Nucleus accumbens (tissue), 56 donors: Measurements from ENCODE around the gene EML6.

Source experiments
- DNase-seq, 56 donors: peaks; one replicate each; lab custom pipeline; 2025; lab: John Stamatoyannopoulos, UW

The EML6 gene

DNA sequence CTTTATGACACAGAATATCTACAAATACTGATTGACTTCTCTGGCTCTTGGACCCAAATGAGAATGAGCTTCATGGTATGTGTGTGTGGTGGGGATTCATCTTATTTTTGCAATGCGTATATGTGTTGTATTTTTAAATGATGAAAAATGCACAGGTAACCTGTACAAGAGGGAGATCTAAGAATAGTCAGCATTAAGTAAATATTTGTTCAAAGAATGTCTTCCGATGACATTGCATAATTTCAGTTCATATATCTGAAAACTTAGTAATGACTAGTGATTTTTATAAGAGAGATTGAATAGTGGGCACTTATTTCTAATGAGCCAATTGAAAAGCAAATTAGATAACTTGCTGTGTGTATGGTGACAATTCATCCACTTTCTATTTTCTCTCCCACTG is 66.4 kb downstream of the EML6 start:
- no peak for DNase-seq

DNA sequence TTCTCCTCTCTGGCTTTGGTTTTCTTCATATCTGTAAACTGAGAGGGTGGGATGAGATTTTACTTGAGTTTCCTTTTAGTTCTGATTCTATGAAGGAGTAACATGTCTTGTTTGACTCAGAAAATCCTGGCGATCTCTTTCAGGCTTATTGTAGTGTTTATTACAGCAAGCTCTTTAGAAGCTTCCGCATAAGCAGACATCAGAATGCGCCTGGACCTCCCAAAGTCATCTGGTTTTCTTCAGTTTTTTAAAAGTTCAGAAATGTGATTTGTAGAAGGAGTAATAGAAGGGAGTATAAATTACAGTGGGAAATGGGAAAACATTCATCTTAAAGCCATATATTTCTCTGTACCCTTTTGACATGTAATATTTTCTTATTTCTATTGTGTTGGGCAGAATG is 68.4 kb downstream of the EML6 start:
- DNase-seq, result no peak

- no peak for DNase-seq
Measured at GRCh38 chr2:54797307-54797706, 73.8 kb downstream of the EML6 start.

GRCh38 chr2:54801352-54801751 is 77.9 kb downstream of the EML6 start:
- DNase-seq, result no peak

GRCh38 chr2:54803783-54804751 is 80.6 kb downstream of the EML6 start:
- no peak for DNase-seq

GRCh38 chr2:54805255-54805654 is 81.8 kb downstream of the EML6 start:
- no peak for DNase-seq

GRCh38 chr2:54806975-54807374 is 83.5 kb downstream of the EML6 start:
- DNase-seq, result no peak

DNA sequence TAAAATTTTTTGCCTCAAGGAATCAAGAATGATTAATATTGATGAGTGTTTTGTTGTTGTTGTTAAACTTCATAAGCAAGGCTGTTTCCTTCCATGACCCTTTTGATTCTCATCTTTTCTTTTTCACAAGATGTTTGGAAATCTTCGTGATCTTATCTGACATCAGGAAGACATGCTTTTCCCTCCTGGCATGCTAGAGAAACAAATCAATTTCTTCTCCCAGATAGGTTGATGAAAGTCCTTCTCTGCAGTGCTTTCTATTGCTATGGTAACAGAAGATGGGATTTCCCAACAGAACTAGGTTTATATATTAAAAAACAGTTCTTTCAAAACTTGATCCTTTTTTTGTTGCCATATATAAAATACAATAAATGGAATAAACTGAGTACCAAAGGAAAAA is 85.2 kb downstream of the EML6 start:
- no peak for DNase-seq

- no peak for DNase-seq
Measured at GRCh38 chr2:54809819-54810218, 86.4 kb downstream of the EML6 start.

- no peak for DNase-seq
Measured at GRCh38 chr2:54810246-54810645, 86.8 kb downstream of the EML6 start.

DNA sequence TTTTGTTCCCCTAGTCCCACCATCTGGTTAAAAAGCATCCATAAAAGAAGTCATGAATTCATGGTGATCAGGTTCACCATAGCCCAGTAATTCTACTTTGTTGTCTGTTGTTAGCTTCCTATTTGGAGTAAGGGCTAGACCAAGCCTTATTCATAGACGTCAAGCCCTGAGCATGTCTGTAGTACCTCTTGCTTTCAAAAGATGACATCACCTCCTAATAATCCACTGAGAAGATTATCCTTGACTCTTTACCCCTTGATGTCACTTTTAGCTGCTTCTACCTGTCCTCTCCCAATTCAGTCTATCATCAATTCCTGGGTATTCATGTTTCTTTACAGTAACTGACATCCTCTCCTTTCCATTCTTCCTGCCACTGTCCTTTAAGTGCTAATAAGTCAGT is 90.1 kb downstream of the EML6 start:
- DNase-seq, result no peak

DNA sequence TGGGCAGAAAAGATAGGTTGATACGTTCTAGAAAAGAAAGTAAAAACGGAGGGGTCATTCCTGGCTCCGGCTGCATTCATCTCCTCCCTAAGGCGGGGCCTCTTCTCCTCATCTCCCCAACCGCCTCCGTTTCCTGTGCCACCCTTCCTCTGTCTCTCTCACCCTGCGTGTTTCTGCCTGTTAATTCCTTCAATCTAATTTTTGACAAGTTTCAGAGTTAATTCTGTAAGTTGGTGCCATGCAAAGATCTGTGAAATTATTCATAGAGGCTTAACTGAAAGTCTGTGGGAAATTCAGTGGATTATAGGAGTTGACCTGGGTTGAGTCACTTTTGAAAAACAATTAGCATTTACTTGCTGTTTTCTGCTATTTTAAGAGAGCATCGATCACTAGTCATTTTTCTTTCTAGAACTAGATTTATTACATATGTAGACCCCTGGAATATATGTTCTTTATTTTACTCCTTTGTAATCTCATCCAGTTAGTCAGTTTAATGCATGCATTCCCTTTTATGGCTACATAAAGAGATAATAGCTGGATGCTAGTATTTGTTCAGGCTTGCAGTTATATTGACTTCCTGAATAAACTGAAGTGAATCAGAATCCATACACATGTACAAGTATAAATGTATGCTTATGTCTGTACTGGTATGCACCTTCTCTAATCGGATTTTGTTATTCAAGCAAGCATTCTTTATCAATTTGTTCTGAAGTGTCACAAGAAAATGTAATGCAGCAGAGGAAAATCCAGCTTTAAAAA is 91.1 kb downstream of the EML6 start:
- no peak for DNase-seq

GRCh38 chr2:54815148-54815539 is 91.7 kb downstream of the EML6 start:
- no peak for DNase-seq

- peak in 1 of 56 donors; percentile 3 for DNase-seq
Measured at GRCh38 chr2:54818226-54818625, 94.8 kb downstream of the EML6 start.

DNA sequence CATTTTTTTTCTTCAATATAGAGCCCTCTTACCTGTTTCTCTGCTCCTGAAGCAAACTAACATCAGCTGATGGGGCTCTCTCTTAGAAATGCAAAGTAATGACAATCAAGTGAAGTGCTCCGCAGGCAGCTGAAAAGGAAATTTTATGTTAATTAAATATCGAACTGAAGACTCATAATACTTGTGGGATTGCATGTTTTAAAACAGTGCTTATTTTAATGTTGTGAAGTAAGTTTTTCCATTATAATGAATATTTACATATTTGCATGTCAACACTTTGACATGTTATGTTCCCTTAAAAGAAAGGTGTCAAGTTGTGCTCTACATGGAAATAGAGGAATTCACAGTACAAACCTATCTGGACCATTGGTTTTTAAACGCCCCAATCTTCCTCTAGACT is 97.1 kb downstream of the EML6 start:
- no peak for DNase-seq

GRCh38 chr2:54824567-54824966 is 101.1 kb downstream of the EML6 start:
- no peak for DNase-seq

DNA sequence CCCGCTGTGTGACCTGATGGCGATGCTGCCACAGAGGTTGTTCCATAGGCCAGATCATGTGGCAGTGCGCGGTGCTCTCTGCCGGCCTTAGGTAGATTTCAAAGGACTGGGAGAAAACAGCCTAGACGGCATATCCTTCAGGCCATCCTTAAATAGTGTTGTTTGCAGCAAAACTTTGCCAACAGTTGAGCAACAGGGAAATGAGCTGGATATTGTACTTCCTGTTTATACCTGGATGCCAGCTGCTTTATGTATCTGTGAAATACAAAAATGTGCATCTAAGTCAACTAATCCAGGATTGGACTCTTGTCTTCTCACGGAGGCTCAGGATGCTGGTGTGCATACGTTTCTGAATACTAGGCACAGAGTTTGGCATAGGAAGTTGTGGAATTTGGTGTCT is 107.1 kb downstream of the EML6 start:
- DNase-seq, result no peak

DNA sequence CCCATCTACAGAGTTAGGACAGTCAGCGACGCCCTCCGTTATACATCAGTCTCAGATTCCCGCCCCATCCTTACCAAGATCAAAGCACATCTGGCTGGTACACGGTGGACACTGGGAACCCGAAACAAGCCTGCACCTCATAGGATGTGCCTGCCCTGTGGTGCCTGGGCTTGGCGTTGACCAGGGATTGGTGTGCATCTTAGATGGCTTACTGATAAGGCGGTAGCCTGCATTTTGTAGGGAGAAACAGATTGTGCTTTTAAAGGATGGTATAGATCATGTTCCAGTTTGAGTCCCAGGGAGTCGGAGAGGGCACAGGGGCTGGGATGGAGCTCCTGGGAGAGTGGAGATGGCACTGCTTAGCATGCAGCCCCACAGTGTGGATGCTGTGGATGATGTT is 108.0 kb downstream of the EML6 start:
- DNase-seq, result no peak

GRCh38 chr2:54834721-54835120 is 111.3 kb downstream of the EML6 start:
- DNase-seq, result no peak

DNA sequence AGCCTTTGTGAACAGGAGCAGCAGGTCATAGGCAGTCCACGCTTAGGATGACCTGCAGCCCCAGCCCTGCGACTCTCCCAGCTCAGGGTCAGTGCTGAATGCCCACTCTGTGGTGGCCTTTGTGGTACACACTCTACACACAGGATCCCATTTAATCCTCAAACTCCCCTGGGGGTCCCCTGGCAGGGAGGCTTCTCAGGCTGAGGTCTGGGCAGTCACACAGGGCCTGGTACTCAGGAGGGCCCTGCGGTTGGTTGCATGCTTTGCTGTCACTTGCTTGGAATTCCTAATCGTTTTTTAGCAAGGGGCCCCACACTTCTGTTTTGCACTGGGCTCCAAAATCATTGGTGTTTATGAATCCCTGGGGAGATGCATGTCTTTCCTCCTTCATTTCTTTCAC is 113.0 kb downstream of the EML6 start:
- DNase-seq, result no peak

DNA sequence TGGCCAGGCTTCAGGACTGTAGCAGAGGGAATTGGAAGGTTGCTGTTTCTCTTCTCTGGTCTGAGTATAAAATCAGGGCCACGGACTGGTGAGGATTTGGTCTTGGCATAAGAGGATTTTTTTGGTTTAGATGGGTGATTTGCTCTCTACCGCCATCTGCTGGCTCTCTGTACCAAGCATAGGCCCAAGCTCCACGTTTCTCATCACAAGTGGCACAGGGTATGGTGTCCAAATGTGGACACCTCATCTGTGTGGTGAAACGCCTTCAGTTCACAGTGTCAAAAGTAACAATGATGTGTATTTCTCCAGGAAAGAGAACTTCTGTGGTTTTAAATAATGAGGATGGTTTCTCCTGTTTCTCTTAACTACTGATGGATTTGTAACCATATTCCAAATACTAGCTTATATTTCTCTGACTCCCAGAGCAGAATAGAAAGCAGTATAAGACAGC is 115.1 kb downstream of the EML6 start:
- peak in 48 of 56 donors; percentile 3 to 76 (median 40) for DNase-seq
